Astrocyte of the spinal cord (primary cell): ENCODE data around the gene CCT5.
"Not testable (repeated sequence)": the region's sequence is repeated elsewhere in the genome, so short reads cannot be mapped to it uniquely, and the experiment has no call there.

ENCODE experiments used
- DNase-seq: peaks from one replicate; pipeline ENCODE4 v3.0.0; 2011; ENCODE audit warnings: low read depth, low spot score
- H3K4me3 ChIP-seq: 2 replicates; pipeline ENCODE4 v1.5.1; 2011; ENCODE audit warnings: low read depth, mild to moderate bottlenecking, low read length, moderate library complexity
- CTCF ChIP-seq: IDR thresholded peaks from 2 replicates; pipeline ENCODE4 v1.5.1; 2012; ENCODE audit warnings: low read depth, mild to moderate bottlenecking, low read length, inconsistent platforms
- in situ Hi-C: cut with HindIII; loops from 2 replicates; pipeline ENCODE4 v1.10.0; 2017; ENCODE audit warnings: low sequenced_read_pairs

CCT5 gene

DNA sequence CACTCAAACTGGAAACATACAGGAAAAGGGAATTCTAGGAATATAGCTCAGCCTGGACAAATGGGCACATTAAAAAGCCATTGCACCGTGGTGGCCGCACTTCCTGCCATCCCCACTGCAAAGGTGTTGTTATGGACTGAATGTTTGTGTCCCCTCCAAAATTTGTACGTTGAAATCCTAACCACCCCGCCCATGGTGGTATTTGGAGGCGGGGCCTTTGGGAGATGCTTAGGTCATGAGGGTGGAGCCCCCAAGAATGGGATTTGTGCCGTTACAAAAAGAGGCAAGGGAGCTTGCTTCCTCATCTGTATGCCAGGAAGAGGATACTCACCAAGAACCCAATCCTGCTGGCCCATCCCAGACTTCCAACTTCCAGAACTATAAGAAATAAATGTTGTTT, 58.8 kb downstream of the CCT5 start:
- no peak for DNase-seq
- in situ Hi-C loops, result no loop called here
- no peak for TF ChIP-seq CTCF
- no peak overlapping the region for H3K4me3 ChIP-seq

DNA sequence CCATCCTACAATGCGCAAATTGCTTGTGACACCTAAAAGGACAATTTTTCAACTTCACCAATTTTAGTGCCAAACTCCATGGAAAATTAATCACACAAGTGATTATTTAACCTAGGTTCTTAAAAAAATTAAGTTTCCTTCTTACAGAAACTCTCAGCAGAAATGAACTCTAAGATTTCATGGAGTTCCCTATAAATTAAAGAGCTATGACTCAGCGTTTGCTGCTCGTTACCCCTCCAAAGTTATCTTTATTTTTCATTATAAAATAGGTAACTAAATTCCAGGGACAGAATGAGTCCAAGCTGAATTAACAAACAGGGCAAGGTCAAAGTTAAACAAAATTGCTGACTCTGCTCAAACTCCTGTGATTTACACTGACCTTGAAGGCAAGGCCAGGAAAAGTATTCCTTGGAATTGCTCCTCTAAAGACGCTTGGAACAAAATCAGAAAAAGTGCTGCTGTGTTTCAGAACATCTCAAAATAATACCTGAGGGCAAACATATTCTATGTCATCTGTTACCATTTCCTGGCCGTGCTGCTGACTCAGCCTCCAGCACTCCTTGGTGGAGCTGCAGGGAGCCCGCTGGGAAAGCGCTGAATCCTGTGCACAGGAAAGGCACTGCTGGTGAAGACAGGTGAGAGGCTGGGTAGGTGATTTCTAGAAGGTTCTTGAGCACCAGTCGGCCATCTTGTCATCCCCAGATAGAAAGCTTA, 60.1 kb downstream of the CCT5 start:
- DNase-seq, result peak; percentile 79
- H3K4me3 ChIP-seq, result no peak overlapping the region
- no peak for TF ChIP-seq CTCF
- in situ Hi-C loops, result no loop called here

DNA sequence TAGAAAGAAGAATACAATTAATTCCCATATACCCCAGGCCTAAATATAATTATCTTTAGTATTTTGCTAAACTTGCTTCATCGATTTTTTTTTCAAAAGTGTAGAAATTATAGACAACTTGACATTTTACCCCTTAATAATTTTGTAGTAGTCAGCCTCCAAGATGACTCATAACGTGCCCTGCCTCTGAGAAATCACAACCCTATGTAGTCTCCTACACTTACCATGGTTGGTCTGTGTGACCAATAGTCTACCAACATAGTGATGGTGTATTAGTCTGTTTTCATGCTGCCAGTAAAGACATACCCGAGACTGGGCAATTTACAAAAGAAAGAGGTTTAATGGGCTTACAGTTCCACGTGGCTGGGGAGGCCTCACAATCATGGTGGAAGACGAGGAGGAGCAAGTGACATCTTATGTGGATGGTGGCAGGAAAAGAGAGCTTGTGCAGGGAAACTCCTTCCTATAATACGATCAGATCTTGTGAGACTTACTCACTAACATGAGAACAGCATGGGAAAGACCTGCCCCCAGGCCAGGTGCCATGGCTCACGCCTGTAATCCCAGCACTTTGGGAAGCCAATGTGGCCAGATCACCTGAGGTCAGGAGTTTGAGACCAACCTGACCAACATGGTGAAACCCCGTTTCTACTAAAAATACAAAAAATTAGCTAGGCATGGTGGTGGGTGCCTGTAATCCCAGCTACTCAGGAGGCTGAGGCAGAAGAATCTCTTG, 60.9 kb downstream of the CCT5 start:
- in situ Hi-C loops, H3K4me3 ChIP-seq: not testable (repeated sequence)
- peak; percentile 41 for DNase-seq

DNA sequence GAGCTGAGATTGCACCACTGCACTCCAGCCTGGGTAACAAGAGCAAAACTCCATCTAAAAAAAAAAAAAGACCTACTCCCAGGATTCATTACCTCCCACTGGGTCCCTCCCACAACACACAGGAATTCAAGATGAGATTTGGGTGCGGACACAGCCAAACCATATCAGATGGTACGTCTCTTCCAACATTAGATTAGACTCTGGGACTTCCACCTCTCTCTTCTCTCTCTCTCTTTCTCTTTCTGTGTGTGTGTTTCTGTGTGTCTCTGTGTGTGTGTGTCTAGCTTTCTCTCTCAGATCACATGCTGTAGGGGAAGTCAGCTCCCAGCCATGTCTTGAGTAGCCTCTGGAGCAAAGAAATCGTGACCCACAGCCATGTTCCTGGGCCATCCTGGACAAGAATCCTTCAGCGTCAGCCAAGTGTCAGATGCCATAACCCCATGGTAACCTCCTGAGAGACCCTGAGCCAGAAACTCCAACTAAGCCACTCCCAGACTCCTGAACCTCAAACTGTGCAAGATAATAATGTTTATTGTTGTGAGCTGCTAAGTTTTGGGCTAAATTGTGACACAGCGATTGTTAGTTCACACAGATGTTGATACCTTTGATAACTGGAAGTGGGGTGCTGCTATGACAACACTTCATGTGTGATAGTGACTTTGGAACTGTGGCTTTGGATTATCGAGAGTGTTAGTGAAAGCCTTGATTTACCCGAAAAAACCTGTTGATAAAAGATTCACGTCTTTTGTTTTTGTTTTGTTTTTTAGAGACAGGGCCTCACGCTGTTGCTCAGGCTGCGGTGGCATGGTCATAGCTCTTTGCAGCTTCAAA, 61.7 kb downstream of the CCT5 start:
- DNase-seq, result no peak
- no peak for TF ChIP-seq CTCF
- in situ Hi-C loops, result no loop called here
- H3K4me3 ChIP-seq, result no peak overlapping the region

- no peak for TF ChIP-seq CTCF
- no peak for DNase-seq
Observed at GRCh38 chr5:10315201-10315600, 65.1 kb downstream of the CCT5 start.

More at GRCh38 chr5:10315201-10315600, 65.1 kb downstream of the CCT5 start:
- in situ Hi-C loops, result no loop called here
- no peak overlapping the region for H3K4me3 ChIP-seq
